Mesenchymal stem cell (in vitro differentiated cells and primary cell): ENCODE data around the gene DNAJC5.

Source experiments
- DNase-seq: peaks from one replicate; pipeline ENCODE4 v3.0.0-alpha.2; 2013
- H2AFZ ChIP-seq: one replicate; pipeline ENCODE4 v1.6.1; 2013; ENCODE audit warnings: low read depth, mild to moderate bottlenecking, control low read depth, inconsistent platforms, low read length, moderate library complexity
- H2AK5ac ChIP-seq: 2 replicates; pipeline ENCODE4 v1.6.1; 2013; ENCODE audit warnings: low read length, moderate library complexity, mild to moderate bottlenecking, inconsistent platforms; ENCODE audit not compliant: severe bottlenecking
- H2BK120ac ChIP-seq: one replicate; pipeline ENCODE4 v1.6.1; 2013; ENCODE audit warnings: low read depth, mild to moderate bottlenecking, inconsistent platforms, low read length, moderate library complexity
- H2BK12ac ChIP-seq, 2 experiments: one replicate each; pipeline ENCODE4 v1.6.1; 2013; ENCODE audit warnings: inconsistent platforms in 2 of 2, low read length in 2 of 2, mild to moderate bottlenecking in 2 of 2, moderate library complexity in 2 of 2, control low read depth in 1 of 2
- H2BK15ac ChIP-seq: one replicate; pipeline ENCODE4 v1.6.1; 2013; ENCODE audit warnings: mild to moderate bottlenecking, low read depth, inconsistent platforms; ENCODE audit not compliant: poor library complexity, severe bottlenecking
- H2BK5ac ChIP-seq: 2 replicates; pipeline ENCODE4 v1.6.1; 2013; ENCODE audit warnings: low read depth, mild to moderate bottlenecking, low read length, control low read depth, inconsistent platforms; ENCODE audit not compliant: poor library complexity, severe bottlenecking
- H3K14ac ChIP-seq, 2 experiments: one replicate each; pipeline ENCODE4 v1.6.1; 2013; ENCODE audit warnings: inconsistent platforms in 2 of 2, low read length in 2 of 2, control low read depth in 1 of 2, mild to moderate bottlenecking in 1 of 2, moderate library complexity in 1 of 2
- H3K18ac ChIP-seq, 2 experiments: one replicate each; pipeline ENCODE4 v1.6.1; 2013; ENCODE audit warnings: inconsistent platforms in 2 of 2, low read length in 2 of 2, control low read depth in 1 of 2, low read depth in 1 of 2, mild to moderate bottlenecking in 1 of 2
- H3K23ac ChIP-seq, 2 experiments: one replicate each; pipeline ENCODE4 v1.6.1; 2013; ENCODE audit warnings: inconsistent platforms in 2 of 2, low read length in 2 of 2, mild to moderate bottlenecking in 2 of 2, moderate library complexity in 2 of 2, control low read depth in 1 of 2
- H3K27ac ChIP-seq: 2 replicates; pipeline ENCODE4 v1.5.1; 2013; ENCODE audit warnings: mild to moderate bottlenecking, moderate library complexity, low read length, control low read depth, inconsistent platforms; ENCODE audit not compliant: poor library complexity, severe bottlenecking
- H3K27me3 ChIP-seq, 2 experiments: 2 replicates each; pipeline versions ENCODE4 v1.6.1 to v1.7.0; 2013; ENCODE audit warnings: low read length in 2 of 2, mild to moderate bottlenecking in 2 of 2, moderate library complexity in 2 of 2, control low read depth in 1 of 2, inconsistent platforms in 1 of 2; ENCODE audit not compliant: control insufficient read depth in 1 of 2, insufficient read depth in 1 of 2
- H3K36me3 ChIP-seq, 2 experiments: 2 replicates each; pipeline versions ENCODE4 v1.6.1 to v1.7.0; 2013; ENCODE audit warnings: low read length in 2 of 2, control low read depth in 1 of 2, inconsistent platforms in 1 of 2, low read depth in 1 of 2, mild to moderate bottlenecking in 1 of 2; ENCODE audit not compliant: insufficient read depth in 2 of 2, control insufficient read depth in 1 of 2
- H3K4ac ChIP-seq, 2 experiments: one replicate each; pipeline ENCODE4 v1.6.1; 2013; ENCODE audit warnings: inconsistent platforms in 2 of 2, low read length in 2 of 2, mild to moderate bottlenecking in 2 of 2, moderate library complexity in 2 of 2, control low read depth in 1 of 2, low read depth in 1 of 2
- H3K4me1 ChIP-seq: 2 replicates; pipeline ENCODE4 v1.6.1; 2013; ENCODE audit warnings: low read depth, low read length, control low read depth; ENCODE audit not compliant: control insufficient read depth, insufficient read depth
- H3K4me2 ChIP-seq: 2 replicates; pipeline ENCODE4 v1.6.1; 2013; ENCODE audit warnings: low read length, mild to moderate bottlenecking, inconsistent platforms; ENCODE audit not compliant: poor library complexity, severe bottlenecking
- H3K4me3 ChIP-seq, 2 experiments: 2 replicates each; pipeline versions ENCODE4 v1.5.1 to v1.7.0; 2013; ENCODE audit warnings: low read length in 2 of 2, mild to moderate bottlenecking in 2 of 2, control low read depth in 1 of 2, low read depth in 1 of 2; ENCODE audit not compliant: insufficient read depth in 1 of 2
- H3K79me1 ChIP-seq: replicated peaks from 2 replicates; pipeline ENCODE4 v1.6.1; 2013; ENCODE audit warnings: mild to moderate bottlenecking, control low read depth, low read length, inconsistent platforms; ENCODE audit not compliant: poor library complexity, severe bottlenecking
- H3K9ac ChIP-seq: 2 replicates; pipeline ENCODE4 v1.7.0; 2013; ENCODE audit warnings: mild to moderate bottlenecking, low read length, moderate library complexity
- H3K9me3 ChIP-seq: 2 replicates; pipeline ENCODE4 v1.7.0; 2013; ENCODE audit warnings: mild to moderate bottlenecking, low read length; ENCODE audit not compliant: control insufficient read depth
- H4K8ac ChIP-seq: one replicate; pipeline ENCODE4 v1.6.1; 2013; ENCODE audit warnings: inconsistent platforms, mild to moderate bottlenecking, low read length, moderate library complexity
- H4K91ac ChIP-seq: one replicate; pipeline ENCODE4 v1.6.1; 2013; ENCODE audit warnings: mild to moderate bottlenecking, low read length, inconsistent platforms
- WGBS: methylation state at CpG from one replicate; pipeline ENCODE4 v1.1.7; 2013; ENCODE audit warnings: mixed read lengths; 5-methylcytosine and 5-hydroxymethylcytosine counted together

DNAJC5 gene

DNA sequence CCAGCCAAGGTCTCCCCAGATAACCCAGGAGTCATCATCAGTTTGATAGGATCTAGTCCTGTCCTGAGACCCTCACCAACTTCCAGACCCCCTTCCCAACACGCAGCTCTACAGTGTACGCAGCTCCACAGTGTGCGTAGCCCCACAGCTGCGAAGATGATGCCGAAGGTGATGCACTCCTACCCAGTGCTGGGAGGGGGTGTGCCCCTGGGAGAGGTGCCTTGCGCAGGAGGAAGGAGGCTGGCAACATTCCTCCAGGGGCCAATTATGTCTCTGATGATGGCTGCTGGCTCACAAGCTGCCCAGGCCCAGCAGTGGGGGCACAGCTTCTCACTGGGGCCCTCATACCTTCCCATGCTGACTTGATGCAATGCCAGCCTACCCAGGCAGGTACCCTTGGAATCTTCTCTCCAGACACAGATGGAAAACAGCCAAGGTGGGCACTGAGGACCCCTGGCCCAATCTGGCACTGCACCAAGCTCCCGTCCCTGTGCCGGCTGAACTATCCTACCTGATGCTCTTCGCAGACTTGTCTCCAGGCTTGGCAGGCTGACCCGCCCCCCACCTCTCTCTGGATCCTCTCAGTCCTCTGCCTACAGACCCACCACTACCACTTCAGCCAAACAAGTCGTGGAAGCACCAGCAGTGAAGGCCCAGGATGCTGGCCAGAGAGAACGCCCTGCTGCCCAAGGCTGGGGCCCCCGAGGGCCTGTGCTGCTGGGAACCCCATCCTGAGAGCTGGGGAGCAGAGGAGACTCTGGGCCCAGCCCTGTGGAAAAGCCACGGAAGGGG is 73.4 kb downstream of the DNAJC5 start:
- WGBS = 93% methylated on average over 14 of the region's 14 CpGs
- Histone ChIP-seq H3K14ac (peak overlapping the region in 1 of 2 experiments; percentile 26), H3K23ac (peak overlapping the region in 1 of 2 experiments; percentile 26)

DNA sequence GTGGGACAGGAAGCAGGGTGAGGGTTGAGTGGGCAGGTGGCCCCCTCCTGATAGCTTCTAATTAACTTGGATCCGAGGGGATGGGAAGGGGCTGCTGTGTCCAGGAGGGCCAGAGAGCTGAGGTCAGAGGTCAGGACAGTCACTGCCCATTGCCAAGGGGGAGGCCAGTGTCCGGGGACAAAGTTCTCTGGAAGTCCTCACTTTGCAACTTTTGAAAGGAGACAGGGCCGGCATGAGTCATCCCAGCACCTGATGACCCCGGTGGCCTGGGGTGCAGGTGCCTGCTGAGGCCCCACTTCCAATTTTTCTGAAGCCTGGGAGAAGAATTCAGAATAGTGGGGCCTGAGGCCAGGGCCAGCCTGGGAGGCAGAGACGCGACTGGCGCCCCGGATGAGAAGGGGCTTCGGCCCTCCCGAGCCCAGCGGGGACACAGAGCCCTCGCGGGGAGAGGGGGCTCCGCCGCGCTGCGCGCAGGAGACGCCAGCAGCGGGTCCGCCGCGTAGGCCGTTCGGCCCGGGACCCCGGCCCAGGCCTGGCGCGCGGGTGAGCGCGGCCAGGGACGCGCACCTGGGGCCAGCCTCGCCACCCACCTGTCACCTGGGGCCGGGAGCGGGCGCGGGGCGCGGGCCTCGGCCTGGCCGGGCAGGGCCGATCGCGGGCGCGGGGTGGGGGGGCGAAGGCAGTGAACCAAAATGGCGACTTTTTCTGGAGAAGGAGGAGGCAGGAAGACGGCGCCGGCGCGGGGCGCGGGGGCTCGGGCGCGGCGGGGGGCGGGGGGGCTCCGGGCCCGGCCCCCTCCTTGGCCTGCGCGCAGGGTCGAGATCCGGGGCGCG is 74.2 kb downstream of the DNAJC5 start:
- peak overlapping the region in 1 of 2 experiments; percentile 74 for H3K18ac ChIP-seq
- peak overlapping the region; percentile 8 for H2AFZ ChIP-seq
- H4K91ac ChIP-seq = peak overlapping the region; percentile 80
- H3K9ac ChIP-seq = peak overlapping the region; percentile 90
- DNase-seq = no peak
- H3K14ac ChIP-seq = peak overlapping the region in 1 of 2 experiments; percentile 76
- peak overlapping the region; percentile 93 for H2BK120ac ChIP-seq
- no peak overlapping the region for H3K27ac ChIP-seq
- WGBS = 7% methylated on average over 21 of the region's 70 CpGs
- H3K23ac ChIP-seq = no peak overlapping the region
- H2BK15ac ChIP-seq = peak overlapping the region; percentile 55
- H2AK5ac ChIP-seq = peak overlapping the region; percentile 79
- no peaks in the 10 kb centered on the region for H3K27me3 ChIP-seq
- H3K4me2 ChIP-seq = peak overlapping the region; percentile 85
- H2BK12ac ChIP-seq = no peak overlapping the region
- no peaks in the 10 kb centered on the region for H3K9me3 ChIP-seq
- H3K4me1 ChIP-seq = peaks cover 21% of the 10 kb centered on the region
- peak overlapping the region; percentile 54 for H4K8ac ChIP-seq
- H2BK5ac ChIP-seq = no peak overlapping the region
- peak overlapping the region; percentile 80 to 83 for H3K4me3 ChIP-seq
- H3K36me3 ChIP-seq = peaks cover 23 to 36% of the 10 kb centered on the region in 2 experiments
- peak overlapping the region; percentile 43 to 71 for H3K4ac ChIP-seq
- H3K79me1 ChIP-seq = peaks cover 23% of the 10 kb centered on the region

More for the DNA sequence above, 73.4 kb downstream of the DNAJC5 start:
- Histone ChIP-seq H3K4me1 (peaks cover 19% of the 10 kb centered on the region), H3K27me3 (no peaks in the 10 kb centered on the region), H3K9ac (peak overlapping the region; percentile 90), H2BK120ac (no peak overlapping the region), H3K18ac (no peak overlapping the region), H2BK5ac (no peak overlapping the region), H3K4me2 (peak overlapping the region; percentile 85), H2BK12ac (no peak overlapping the region), H4K8ac (peak overlapping the region; percentile 54), H2AK5ac (peak overlapping the region; percentile 79), H3K79me1 (peaks cover 27% of the 10 kb centered on the region), H3K36me3 (peaks cover 31 to 44% of the 10 kb centered on the region in 2 experiments), H3K9me3 (no peaks in the 10 kb centered on the region), H3K4ac (peak overlapping the region; percentile 10 to 71), H3K27ac (no peak overlapping the region), H4K91ac (no peak overlapping the region), H2AFZ (no peak overlapping the region), H3K4me3 (peak overlapping the region; percentile 35 to 83), H2BK15ac (no peak overlapping the region)
- DNase-seq = no peak

DNA sequence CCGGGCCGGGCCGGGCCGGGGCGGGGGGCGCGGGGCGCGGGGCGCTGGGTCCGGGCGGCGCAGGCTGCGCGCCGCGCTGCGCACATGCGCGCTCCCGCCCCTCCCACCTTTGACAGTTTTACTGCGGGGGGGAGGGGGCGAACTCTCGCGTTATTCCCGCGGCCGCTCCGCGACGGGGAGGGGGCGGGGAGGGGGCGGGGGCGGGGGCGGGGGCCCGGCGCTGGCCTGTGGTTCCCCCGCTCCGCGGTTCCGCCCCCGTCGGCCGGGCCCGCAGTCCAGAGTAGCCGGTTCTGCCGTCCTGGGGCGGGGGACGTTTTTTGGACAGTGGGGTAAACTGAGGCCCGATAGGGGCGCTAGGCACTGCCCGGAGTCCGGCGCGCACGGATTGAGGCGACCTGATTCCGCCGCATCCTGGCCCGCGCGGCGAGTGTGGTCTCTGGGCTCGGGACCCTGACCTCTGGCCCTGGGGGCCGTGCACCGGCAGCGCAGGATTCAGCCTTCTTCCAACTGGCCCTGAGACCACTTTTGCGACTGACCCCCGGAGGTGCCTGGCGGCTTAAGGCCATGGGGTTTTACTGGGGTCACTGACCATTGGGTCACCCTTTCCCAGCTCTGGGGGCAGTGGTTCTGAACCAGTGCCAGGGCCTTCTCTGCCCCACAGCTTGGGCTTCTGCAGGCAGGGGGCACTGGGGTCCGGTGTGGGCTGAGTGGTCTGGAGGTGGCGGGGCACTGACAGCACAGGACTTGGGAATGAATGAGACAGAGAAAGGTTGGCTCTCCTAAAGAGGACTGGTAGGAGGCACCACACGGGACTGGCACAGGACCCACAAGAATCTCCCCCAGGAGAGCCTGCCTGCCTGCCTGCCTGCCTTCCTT is 75.2 kb downstream of the DNAJC5 start, which contains the start of gene ZNF512B:
ZNF512B (minus strand) TSS at position 93 of the 876 bp plus-strand sequence. CDS start 1,980 bp downstream, outside the sequence.
- Histone ChIP-seq H3K4me2 (peak within 1 kb of the TSS; percentile 89), H4K91ac (peak within 1 kb of the TSS; percentile 80), H3K36me3 (peaks cover 23 to 34% of the 10 kb centered on the region in 2 experiments), H2AK5ac (peak within 1 kb of the TSS; percentile 79), H3K79me1 (peaks cover 23% of the 10 kb centered on the region), H3K4me3 (peak within 1 kb of the TSS; percentile 80 to 90), H3K18ac (peak within 1 kb of the TSS; percentile 58 to 82), H2AFZ (peak within 1 kb of the TSS; percentile 30), H2BK12ac (no peak within 1 kb of the TSS), H3K27ac (no peak within 1 kb of the TSS), H3K9ac (peak within 1 kb of the TSS; percentile 90), H2BK5ac (no peak within 1 kb of the TSS), H3K4me1 (peaks cover 25% of the 10 kb centered on the region), H2BK120ac (peak within 1 kb of the TSS; percentile 93), H4K8ac (peak within 1 kb of the TSS; percentile 88), H3K27me3 (no peaks in the 10 kb centered on the region), H3K23ac (no peak within 1 kb of the TSS), H3K14ac (peak within 1 kb of the TSS in 1 of 2 experiments; percentile 94), H2BK15ac (peak within 1 kb of the TSS; percentile 55), H3K9me3 (no peaks in the 10 kb centered on the region), H3K4ac (peak within 1 kb of the TSS; percentile 70 to 71)
- DNase-seq = peak; percentile 57
- 3% methylated on average over 30 of the region's 73 CpGs for WGBS
